Smooth muscle cell (in vitro differentiated cells): ENCODE results near the gene PDE2A. TPM values are rescaled to one million over a fixed set of nuclear protein-coding genes. Genes with fewer than 3 reads are reported as not detected.

ENCODE experiments used
- DNase-seq: peaks from one replicate; lab custom pipeline; 2025; ENCODE audit not compliant: unreplicated experiment; lab: John Stamatoyannopoulos, UW
- H2AFZ ChIP-seq: fragments of 200-600 bp; sonication (generic); 2 replicates; pipeline ENCODE4 v1.6.0; 2016; ENCODE audit warnings: antibody characterized with exemption, low read depth, mild to moderate bottlenecking
- H3F3A ChIP-seq: fragments of 200-600 bp; sonication (generic); 2 replicates; pipeline ENCODE4 v1.6.0; 2017; ENCODE audit warnings: antibody characterized with exemption, low read depth
- H3K27ac ChIP-seq: fragments of 200-600 bp; sonication (generic); 2 replicates; pipeline ENCODE4 v1.5.1; 2016; ENCODE audit warnings: low read depth, mild to moderate bottlenecking
- H3K27me3 ChIP-seq: fragments of 200-600 bp; sonication (generic); 2 replicates; pipeline ENCODE4 v1.6.1; 2016; ENCODE audit warnings: low read depth, mild to moderate bottlenecking
- H3K36me3 ChIP-seq: fragments of 200-600 bp; sonication (generic); 2 replicates; pipeline ENCODE4 v1.5.1; 2016; ENCODE audit warnings: low read depth
- H3K4me1 ChIP-seq: fragments of 200-600 bp; sonication (generic); 2 replicates; pipeline ENCODE4 v1.5.1; 2016; ENCODE audit warnings: low read depth
- H3K4me2 ChIP-seq: fragments of 200-600 bp; sonication (generic); 2 replicates; pipeline ENCODE4 v1.6.0; 2016; ENCODE audit warnings: mild to moderate bottlenecking
- H3K4me3 ChIP-seq: fragments of 200-600 bp; sonication (generic); 2 replicates; pipeline ENCODE4 v1.5.1; 2016; ENCODE audit warnings: mild to moderate bottlenecking
- H3K79me2 ChIP-seq: fragments of 200-600 bp; sonication (generic); 2 replicates; pipeline ENCODE4 v1.6.0; 2016; ENCODE audit warnings: low read depth, mild to moderate bottlenecking
- H3K9ac ChIP-seq: fragments of 200-600 bp; sonication (generic); 2 replicates; pipeline ENCODE4 v1.6.0; 2016; ENCODE audit warnings: low read depth
- H3K9me3 ChIP-seq: fragments of 200-600 bp; sonication (generic); replicated peaks from 2 replicates; pipeline ENCODE4 v1.5.1; 2016; ENCODE audit warnings: low read depth
- H4K20me1 ChIP-seq: fragments of 200-600 bp; sonication (generic); 2 replicates; pipeline ENCODE4 v1.6.0; 2016; ENCODE audit warnings: low read depth
- WGBS: methylation state at CpG from one replicate; pipeline ENCODE4 v1.1.7; 2016; ENCODE audit warnings: low lambda C conversion rate; 5-methylcytosine and 5-hydroxymethylcytosine counted together
- polyA plus RNA-seq: library from polyadenylated mRNA; unstranded; fragments of >200 nt; fragmentation: Nextera tagmentation; extraction: Ambion mirVana; gene quantifications from 2 replicates; pipeline ENCODE4 v1.2.1, GENCODE V29; 2016
- total RNA-seq: library from RNA; depleted of rRNA; stranded (reverse); fragments of >200 nt; gene quantifications from 2 replicates; pipeline ENCODE4 v1.2.3, GENCODE V29; 2014
- TF ChIP-seq, protein P1 (sequence below): fragments of 200-600 bp; sonication (generic); IDR thresholded peaks from 2 replicates; pipeline ENCODE4 v1.5.1; 2017; ENCODE audit warnings: borderline replicate concordance, mild to moderate bottlenecking, antibody characterized with exemption; ENCODE audit not compliant: insufficient read depth, poor library complexity, severe bottlenecking

Gene PDE2A
- total and polyA plus RNA-seq, 2 experiments from 2014 or later = 1.0 TPM; not detected in 1

DNA sequence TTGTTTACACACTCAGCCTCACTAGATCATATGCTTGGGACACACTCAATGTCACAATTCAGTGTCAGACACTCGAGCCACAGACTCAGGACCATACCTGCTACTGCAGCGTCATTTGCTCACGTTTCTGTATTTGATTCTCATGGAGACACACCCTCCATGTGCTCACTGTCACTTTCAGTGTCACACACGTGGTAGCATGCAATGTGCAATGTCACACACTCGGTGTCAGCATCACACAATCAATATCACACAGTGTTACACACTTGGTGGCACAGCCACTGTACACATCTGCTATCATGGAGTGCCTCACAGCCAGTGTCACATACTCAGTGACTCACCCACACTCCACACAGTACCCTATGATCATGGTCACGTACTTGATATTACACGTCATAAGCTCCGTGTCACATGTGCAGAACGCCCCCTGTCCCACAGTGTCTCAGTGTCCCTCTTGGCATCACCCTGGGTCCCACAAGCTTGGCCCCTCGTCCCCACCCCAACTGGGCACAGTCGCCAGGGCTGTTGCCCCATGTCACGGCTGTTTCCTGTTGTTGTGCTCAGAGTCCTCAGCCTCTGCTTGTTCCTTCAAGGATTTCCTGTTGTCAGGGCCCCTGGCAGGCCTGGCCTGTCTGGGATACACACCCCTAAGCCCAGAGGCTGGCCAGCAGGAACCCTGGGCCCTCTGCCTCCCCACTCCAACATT, 49.6 kb downstream of the PDE2A start:
- WGBS = 78% methylated on average over 12 of the region's 12 CpGs
- H3K36me3 ChIP-seq = no peaks in the 10 kb centered on the region
- no peak overlapping the region for H3K27ac ChIP-seq
- TF ChIP-seq, protein P1, sequence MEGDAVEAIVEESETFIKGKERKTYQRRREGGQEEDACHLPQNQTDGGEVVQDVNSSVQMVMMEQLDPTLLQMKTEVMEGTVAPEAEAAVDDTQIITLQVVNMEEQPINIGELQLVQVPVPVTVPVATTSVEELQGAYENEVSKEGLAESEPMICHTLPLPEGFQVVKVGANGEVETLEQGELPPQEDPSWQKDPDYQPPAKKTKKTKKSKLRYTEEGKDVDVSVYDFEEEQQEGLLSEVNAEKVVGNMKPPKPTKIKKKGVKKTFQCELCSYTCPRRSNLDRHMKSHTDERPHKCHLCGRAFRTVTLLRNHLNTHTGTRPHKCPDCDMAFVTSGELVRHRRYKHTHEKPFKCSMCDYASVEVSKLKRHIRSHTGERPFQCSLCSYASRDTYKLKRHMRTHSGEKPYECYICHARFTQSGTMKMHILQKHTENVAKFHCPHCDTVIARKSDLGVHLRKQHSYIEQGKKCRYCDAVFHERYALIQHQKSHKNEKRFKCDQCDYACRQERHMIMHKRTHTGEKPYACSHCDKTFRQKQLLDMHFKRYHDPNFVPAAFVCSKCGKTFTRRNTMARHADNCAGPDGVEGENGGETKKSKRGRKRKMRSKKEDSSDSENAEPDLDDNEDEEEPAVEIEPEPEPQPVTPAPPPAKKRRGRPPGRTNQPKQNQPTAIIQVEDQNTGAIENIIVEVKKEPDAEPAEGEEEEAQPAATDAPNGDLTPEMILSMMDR = no peak
- no peak for DNase-seq
- H3F3A ChIP-seq = no peaks in the 10 kb centered on the region
- H3K9me3 ChIP-seq = no peaks in the 10 kb centered on the region
- no peaks in the 10 kb centered on the region for H3K4me1 ChIP-seq
- no peaks in the 10 kb centered on the region for H3K79me2 ChIP-seq
- H3K9ac ChIP-seq = no peak overlapping the region
- H3K27me3 ChIP-seq = peaks cover 15% of the 10 kb centered on the region
- H3K4me3 ChIP-seq = no peak overlapping the region
- H2AFZ ChIP-seq = no peak overlapping the region
- H4K20me1 ChIP-seq = no peaks in the 10 kb centered on the region
- H3K4me2 ChIP-seq = no peak overlapping the region

DNA sequence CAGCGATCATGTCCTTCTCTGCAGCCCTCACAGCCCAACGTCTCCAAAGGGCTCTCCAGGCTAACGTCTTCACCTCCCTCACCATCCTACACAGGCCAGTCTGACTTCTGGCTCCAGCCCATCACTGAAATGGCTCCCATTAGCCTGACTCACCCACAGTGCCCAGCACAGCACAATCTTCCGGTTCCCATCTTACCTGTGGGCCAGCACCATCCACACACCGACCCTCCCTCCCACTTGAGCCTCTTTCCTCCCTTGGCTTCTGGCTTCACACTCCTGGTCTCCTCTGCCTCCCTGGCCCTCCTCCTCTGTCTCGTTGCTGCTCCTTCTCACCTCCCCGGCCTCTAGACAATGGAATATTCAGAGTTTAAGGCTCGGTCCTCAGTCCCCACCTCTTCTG, 51.2 kb downstream of the PDE2A start:
- Histone ChIP-seq H3K27ac (no peak overlapping the region), H3K27me3 (peaks cover 15% of the 10 kb centered on the region), H3K4me2 (no peak overlapping the region), H3K79me2 (no peaks in the 10 kb centered on the region), H3K9ac (no peak overlapping the region), H3K9me3 (no peaks in the 10 kb centered on the region), H2AFZ (no peak overlapping the region), H3F3A (no peaks in the 10 kb centered on the region), H4K20me1 (no peaks in the 10 kb centered on the region), H3K4me3 (no peak overlapping the region), H3K4me1 (no peaks in the 10 kb centered on the region), H3K36me3 (no peaks in the 10 kb centered on the region)
- 85% methylated on average over 8 of the region's 8 CpGs for whole genome bisulfite sequencing
- TF ChIP-seq, protein P1 = no peak
- DNase-seq = no peak

DNA sequence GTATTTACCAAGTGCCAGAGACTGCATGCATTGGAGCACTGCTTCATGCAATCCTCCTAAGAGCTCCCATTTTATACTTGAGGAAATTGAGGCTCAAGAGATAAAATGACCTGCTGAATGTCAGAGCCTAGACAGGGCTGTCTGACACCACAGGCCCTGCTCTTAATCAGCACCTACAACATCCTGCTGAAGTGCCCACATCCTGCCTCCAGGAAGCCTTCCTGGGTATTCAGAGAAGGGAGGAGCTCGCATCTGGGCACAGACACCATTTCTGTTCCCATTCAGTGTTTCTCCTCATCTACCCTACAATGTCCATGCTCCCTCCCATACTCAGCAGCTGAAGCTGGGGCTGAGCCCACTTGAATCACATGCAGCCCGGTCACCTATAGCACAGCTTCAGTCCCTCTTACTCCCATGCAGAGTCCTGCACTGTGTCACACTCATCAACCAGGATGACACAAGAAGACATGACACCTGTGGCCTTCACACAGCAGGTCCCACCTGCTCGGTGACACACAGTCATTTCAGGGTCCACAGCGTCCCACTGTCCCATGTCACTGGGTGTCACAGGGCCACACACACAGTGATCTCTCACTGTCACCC, 53.1 kb downstream of the PDE2A start:
- TF ChIP-seq, protein P1 = no peak
- Histone ChIP-seq H3K27ac (no peak overlapping the region), H3K4me1 (no peaks in the 10 kb centered on the region), H3K79me2 (no peaks in the 10 kb centered on the region), H3K9ac (no peak overlapping the region), H3K36me3 (no peaks in the 10 kb centered on the region), H3K4me3 (no peak overlapping the region), H4K20me1 (no peaks in the 10 kb centered on the region), H3K4me2 (no peak overlapping the region), H3K27me3 (peaks cover 15% of the 10 kb centered on the region), H3K9me3 (no peaks in the 10 kb centered on the region), H3F3A (no peaks in the 10 kb centered on the region), H2AFZ (no peak overlapping the region)
- 86% methylated on average over 4 of the region's 4 CpGs for WGBS
- no peak for DNase-seq
